Stimulated activated CD8-positive, alpha-beta memory T cell treated with anti-CD3 and anti-CD28 coated beads, Interleukin-4, amount 100 ng/mL, for 24 hours (primary cell): Measurements from ENCODE around the gene ELF4.
A peak's percentile ranks its signal among the peaks of the same experiment; 100 is the strongest.
"Not testable (repeated sequence)": the region's sequence is repeated elsewhere in the genome, so short reads cannot be mapped to it uniquely, and the experiment has no call there.

Experiments
- DNase-seq: peaks from one replicate; pipeline ENCODE4 v3.0.0-alpha.2; 2020; ENCODE audit warnings: low read depth

ELF4 gene

DNA sequence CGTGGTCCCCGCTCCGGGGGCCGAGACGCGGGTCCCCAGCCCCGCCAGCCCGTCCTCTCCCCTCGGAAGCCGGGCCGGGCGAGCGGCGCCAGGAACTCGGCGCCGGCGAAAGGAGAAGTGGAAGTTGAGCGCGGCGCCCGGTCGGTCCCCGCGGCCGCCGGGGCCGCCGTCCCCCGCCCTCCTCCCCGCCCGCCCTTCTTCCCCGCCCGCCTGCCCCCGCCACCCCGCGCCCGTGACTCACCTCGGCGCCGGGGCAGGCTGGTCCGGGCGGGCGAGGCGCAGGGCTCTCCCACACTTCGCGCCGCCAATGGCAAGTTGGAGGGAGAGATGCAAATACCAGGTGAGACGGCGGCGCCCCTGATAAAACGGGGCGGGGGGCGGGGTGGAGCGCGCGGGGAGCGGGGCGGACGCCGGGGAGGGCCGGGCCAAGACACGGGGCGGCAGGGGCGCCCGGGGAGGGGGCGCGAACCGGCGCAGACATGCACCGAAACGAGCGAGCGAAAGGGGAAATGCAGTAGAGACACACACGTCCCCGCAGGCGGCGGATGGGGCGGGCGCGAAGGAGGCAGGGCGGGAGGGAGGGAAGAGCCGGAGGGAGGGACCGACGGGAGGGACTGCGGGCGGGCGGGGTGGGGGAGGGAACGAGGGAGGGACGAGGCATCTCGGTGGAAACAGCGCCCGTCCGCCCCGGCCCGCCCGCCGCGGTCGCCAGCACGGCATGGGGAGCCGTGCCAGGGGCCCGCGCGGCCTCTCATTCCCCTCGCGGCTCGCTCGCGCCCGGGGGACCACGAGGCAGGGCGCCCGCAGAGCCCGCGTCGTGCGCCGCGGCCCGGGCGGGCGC, at the start of gene ELF4:
ELF4 (minus strand) TSS at position 119 of the 841 bp plus-strand sequence. CDS start 29,167 bp downstream, outside the sequence.
- DNase-seq, result peak; percentile 41

DNA sequence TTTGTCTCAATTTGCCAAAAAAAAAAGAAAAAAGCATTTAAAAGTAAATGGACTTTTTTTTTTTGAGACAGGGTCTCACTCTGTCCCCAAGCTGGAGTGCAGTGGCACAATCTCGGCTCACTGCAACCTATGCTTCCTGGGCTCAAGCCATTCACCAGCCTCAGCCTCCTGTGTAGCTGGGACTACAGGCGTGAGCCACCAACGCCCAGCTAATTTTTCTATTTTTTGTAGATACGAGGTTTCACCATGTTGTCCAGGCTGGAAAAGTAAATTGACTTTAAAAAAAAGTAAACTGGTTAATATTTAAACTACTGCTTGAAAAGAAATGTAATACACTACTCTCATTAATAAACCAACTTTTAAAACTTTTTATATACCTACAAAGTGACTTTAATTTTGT, 49.5 kb upstream of the ELF4 start:
- no peak for DNase-seq

DNA sequence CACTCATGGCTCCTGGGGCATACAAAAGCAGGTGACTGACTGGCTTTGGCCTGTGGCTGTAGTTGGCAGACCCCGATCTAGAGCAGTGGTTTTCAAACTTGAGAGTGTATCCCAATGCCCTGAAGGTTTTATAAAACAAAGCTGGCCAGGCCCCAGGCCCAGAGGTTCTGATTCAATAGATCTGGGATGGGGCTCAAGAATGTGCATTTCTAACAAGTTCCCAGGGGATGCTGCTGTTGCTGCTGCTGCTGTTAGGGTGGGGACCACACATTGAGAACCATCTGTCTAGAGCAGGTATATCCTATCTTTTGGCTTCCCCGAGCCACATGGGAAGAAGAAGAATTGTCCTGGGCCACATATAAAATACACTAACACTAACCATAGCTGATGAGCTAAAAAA, 48.0 kb upstream of the ELF4 start:
- DNase-seq, result no peak

DNA sequence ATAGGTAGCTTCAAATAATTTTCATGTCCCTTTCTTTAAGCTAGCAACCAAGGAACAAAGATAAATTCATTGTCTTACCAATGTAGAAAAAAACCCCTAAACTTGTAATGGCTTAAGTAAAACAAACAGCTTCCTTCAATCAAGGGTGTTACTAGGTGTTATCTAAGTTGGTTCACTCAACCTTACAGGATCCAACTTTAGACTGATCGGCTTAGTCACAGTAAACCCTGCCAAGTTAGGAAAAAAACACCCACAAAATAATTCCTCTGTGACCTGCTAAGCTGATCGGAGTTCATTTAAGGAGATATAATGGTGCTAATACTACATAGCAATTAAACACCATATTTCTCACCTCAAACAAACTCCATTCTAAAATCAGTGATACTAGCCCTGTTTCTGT, 45.3 kb upstream of the ELF4 start:
- no peak for DNase-seq

DNA sequence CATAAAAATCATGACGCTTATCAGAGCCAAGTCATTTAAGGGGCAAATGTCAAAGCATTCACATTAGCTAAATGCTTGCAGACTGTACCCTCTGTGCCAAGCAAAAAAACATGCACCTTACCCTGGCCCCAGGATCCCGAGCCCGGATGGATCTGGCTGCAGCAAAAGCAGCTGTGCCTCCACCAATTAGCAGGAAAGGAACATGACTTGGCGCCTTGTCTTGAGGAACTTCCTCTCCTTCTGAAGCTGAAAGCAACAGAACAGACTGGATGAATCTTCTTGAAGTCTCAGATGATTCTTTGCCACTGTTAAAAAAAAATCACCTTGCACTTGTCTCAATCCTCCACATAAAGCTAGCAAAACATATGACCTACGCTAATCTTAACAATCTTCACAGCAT, 37.3 kb upstream of the ELF4 start:
- DNase-seq, result no peak

DNA sequence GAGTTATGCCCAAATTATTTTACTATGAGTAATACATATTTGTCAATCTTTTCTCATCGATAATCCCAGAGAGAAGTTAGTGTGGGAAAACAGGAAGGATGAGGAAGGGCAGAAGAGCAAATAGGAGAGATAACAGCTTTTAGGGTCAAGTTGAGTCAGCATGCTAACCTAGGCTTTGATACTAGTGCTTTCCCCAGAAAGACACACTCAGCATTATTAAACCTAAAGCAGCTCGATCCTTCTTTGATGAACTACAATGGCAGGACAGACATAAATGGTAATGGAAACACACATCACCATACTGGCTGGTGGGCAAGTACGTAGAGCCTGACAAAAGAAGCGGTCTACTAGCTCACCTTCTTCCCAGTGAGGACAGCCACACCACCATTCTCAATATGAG, 34.8 kb upstream of the ELF4 start:
- no peak for DNase-seq

DNA sequence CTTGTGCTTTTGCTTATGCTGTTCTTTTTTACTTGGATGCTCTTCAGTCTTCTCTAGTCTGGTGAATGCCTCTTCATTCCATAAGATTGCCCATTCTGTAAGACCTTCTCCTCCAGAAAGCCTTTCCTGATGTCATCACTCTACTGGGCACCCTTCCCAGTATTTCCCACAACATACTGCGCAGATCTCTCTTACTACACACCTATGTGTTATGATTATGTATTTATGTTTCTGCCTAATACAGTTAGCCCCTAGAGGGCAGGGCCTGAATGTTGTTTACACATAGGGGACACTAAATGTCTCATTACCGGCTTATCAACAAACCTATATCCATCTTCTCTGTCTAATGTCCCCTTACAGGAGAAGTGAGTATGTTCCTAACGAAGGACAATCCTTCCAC, 34.2 kb upstream of the ELF4 start:
- no peak for DNase-seq

DNA sequence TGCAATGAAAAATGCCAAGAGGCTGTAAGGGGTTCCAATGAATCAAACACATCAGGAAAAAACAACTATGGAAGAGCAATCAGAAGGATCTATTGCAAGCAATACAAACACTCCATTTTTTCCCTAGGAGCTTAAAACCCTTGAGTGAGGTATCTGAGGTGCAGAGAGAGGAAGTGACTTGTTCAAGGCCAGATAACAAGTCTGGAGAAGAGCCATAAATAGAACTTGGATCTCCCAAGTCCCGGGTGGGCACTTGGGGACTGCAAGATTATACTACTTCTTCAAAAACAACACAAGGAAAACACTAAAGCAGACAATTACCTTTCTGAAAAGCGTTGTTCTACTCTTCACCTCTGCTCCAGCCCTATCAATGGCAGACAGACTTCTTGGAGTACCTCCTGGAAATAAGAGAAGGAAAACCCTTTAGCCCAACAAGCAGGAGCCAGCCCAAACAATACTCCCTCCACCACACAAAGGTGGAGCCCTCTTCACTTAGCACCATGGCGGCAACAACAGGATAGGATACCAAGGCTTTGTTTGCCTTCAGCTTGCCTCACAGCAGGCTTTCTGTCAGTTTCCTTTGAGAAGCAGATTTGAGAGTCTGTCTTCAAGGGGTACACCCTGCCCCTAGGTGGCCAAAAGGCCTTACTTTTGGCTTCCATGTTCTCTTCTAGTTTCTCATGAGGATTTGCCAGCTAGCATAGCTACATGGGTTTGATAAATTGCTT, 29.3 kb upstream of the ELF4 start:
- no peak for DNase-seq

DNA sequence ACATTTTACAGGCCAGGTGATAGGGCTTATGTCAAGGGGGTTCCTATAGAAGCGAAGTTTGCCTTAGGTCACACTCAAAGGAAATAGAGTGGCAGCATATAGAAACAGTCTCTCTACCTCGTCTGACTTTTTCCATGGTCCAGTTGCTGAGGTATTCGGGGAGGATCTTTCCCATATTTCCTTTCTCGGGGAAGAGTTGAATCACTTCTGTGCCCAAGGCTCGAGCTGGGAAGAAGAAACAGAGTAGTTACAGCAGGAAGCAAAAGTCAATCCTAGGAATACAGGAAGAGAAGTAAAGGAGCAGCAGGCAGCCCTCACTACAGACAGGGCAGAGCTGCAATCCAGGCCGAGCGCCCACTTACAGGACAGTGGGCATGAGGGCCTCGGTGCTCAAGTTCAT, 26.7 kb upstream of the ELF4 start:
- no peak for DNase-seq

DNA sequence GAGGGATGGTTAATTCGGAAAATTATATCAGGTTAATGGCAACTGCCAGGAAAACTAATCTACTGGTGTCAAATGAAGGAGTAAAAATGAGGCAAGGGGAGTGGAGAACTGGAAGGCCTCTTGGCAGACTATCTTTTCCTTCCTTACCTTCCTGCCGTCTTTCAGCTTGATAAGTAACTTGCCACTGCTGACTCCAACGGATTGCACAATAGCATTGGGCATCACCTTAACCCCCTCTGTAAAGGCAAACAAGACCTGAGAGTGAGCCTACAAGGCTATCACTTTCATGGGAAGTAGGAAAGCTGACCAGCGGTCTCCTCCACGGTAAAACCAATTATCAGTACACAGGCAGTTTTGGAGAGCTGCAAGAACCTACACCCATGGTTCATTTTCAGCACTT, 26.2 kb upstream of the ELF4 start:
- no peak for DNase-seq

DNA sequence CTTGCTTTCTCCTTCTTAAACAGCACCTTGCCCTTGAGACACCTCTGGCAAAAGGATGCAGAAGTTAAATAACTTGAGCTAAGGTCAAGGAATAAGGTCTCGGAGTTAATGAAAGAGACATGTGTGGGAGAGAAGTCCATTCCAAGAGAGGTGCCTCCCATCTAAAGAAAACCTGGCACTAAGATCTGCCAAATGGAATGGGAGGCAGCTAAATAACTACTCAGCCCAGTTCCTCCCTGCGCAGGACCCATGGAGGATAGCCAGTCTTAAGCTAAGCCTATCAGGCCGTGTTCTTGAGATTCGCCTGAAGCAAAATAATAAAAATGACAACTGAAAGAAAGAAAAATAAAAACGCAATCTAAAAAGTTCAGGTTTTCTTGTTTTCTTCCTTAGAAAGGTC, 20.7 kb upstream of the ELF4 start:
- DNase-seq, result no peak

DNA sequence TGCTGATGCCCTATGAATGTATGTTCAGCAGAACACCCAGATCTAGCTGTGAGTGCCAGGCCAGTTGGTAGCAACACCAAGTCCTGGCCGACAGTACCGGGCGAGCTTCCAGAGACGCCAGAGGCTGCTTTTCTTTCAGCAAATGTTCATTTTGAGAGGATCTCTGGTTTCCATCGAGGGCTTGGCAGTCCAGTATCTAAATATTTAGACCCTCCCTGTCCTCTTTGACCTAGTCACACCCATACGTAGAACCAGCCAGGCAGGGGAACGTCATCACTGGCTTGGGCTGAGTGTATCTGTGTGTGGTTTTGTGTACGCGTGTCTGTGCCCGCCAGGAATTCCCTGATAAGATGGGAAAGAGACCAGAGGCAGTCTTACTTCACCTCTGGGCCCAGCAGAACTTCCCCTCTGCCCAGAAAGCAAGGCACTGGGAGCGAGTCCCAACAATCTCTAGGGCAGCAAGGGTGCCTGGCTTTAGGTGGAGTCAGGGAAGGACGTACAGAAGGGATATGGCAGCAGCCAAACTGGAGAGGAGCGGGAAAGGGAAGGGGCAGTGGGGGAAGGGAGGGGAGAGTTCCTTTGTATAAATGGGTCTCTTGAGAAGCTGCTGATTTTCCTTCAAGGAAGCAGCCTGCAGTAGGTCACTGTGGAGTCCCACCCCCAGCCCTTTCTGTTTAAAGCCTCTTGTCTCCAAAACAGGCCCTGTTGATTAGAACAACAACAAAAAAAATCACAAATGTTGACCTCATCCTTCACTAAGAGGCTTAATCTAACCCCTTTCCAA, 15.0 kb upstream of the ELF4 start:
- no peak for DNase-seq

DNA sequence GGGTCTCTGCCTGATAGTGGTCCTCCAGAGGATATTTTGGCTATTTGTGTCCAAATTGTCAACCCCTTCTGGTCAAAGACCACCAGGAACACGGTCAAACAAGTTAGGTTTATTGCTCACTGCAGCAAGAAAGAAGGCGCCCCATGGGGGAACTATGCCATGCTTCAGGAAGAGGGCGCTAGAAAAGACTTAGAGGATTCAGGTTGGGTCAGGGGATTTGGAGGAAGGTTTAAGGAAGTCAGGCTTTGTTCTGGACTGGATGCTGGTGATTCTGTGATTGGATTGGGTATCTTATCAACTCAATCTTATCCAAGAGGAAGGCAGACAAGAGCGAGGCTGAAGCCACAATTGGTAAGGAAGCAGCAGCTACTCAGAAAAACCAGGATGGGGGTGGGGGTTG, 14.3 kb upstream of the ELF4 start:
- no peak for DNase-seq

DNA sequence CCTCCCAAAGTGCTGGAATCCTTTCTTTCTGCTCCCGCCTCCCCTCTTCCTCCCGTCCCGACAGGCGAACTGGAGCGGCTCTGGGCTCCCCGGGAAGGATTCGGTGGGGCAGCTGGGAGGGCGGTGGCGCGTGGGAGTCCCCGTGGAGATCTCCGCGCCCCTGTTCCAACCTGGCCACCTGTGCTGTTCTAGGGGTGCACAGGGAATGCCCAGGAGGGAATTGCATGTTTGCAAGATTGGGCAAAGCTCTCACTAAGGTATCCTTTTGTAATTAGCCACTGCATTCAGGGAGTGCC, 11.2 kb upstream of the ELF4 start:
- DNase-seq, result no peak

DNA sequence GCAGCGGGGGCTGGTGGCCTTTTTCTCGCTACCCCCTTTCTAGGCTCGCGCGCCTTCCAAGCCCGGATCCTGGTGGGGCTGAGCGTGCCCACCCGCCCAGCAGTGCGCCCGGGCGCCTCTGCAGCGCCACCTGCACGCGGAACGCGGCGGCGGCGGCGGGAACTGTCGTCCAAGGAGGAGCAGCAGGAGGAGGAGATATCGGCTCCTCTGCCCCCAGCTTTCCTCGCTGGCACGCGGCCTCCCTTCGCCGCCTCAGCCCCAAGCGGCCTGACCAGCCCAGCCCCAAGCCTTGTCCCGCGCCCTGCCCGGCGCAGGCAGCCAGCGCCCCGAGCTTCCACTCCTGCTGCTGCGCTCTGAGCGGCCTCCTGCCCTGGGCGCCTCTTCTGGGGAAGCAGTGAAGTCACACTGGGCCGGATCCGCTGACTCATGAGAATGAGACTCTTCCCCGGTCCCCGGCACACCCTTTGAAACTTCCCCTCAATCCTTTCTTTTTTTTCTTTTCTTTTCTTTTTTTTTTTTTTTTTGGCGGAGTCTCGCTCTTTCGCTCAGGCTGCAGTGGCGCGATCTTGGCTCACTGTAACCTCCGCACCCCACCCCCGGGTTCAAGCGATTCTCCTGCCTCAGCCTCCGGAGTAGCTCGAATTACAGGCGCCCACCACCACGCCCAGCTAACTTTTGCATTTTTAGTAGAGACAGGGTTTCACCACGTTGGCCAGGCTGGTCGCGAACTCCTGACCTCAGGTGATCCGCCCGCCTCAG, 10.6 kb upstream of the ELF4 start:
- DNase-seq, result peak; percentile 43

DNA sequence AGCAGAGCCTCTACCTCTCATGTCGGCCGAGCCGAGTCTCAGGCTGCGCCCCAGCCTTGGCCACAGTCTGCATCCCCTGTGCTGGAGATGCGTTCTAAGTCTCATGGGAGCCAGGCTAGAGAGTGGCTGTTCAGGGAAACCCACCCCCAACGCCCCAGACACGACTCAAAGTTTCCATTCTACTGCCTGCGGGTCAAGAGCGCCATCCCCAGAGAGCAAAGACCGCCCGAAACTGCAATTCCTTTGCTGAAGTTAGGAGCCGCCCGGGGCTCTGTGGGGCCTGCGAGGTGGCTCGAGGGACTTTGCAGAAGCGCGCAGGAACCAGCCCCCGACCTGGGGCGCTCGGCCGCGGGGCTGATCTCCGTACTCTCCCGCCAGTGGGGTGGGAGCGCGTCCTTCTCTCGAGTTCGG, 10.0 kb upstream of the ELF4 start:
- DNase-seq, result no peak

DNA sequence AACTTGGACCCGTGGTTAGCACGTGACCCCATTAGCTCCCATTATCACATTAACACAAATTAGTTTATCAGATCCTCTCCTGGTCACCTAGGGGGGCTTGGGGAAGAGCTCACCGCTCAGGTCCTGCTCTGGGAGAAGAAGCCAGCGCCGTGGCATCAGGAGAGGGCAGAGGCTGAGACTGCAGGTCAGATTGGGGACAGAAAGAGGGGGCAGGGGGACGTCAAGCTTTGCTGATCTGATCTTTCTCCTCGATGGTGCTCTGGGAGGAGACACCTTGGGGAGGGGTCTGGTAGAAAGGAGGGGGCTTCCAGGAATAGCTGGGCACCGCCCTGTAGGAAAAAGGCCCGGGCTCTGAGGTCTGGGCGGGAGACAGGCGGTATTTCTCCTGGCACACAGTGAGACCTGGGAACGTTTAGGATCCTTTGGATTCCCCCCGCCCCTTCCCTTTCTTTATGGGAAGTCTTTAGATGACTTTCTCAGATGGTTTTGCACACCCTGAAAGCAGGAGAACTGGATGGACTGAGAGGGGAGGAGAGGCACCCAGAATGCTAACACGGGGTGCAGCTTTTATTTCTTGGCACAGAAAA, 9.1 kb upstream of the ELF4 start:
- DNase-seq, result no peak

DNA sequence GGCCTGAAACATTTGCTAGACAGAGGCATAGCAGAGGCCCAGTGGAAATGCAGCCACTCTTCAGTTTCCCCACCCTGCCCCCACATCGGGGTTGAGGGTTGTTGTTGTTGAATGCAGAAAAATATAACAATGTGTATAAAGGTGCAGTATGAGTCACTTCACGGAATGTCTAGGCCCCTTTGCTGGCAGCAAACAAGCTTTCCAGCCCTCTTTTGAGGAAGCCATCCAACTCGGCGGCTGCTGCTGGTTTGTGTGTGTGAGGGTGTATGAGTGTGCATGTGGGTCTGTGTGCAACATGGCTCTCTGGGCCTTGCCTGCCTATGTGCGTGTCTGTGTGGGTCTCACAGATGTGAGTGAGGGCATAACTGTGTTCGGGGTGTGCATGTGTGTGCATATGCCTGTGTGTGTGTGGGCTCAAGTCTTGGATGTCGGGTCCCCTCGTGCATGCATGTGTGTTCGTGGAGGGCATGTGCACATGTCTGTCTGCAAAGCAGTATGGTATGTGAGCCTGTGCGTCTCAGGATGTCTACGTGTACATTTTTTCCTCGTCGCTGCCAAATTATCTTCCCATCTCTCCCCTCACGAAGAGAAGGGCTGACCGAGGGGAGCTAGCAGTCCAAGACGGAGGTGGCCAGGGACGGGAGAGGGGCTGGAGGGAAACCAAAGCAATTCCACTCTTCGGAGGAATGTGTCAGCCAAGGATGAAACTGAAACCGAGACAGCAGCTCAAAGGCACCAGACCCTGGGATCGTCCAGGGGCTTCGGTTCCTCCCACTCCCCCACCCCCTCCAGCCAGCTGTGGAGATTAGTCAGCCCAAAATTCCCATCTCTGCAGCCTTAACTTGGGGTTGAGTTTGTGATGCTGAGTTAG, 8.4 kb upstream of the ELF4 start:
- no peak for DNase-seq

DNA sequence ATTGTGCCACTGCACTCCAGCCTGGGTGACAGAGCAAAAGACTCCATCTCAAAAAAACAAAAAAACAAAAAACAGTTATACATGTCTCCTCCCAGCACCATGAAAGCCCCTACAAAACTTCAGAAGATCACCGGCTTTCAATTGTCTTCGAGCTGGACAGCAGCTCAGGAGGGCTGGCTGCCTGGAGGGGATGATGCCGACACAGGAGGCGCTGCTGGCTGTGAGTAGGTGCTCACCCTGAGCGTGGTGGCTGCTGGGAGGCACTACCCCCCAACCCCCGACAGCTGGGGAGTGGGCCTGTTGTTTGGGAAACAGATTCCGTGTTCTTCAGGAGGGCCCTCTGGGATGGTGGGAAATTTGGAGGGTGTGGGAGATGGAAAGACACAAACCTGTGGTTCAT, 6.9 kb upstream of the ELF4 start:
- no peak for DNase-seq

DNA sequence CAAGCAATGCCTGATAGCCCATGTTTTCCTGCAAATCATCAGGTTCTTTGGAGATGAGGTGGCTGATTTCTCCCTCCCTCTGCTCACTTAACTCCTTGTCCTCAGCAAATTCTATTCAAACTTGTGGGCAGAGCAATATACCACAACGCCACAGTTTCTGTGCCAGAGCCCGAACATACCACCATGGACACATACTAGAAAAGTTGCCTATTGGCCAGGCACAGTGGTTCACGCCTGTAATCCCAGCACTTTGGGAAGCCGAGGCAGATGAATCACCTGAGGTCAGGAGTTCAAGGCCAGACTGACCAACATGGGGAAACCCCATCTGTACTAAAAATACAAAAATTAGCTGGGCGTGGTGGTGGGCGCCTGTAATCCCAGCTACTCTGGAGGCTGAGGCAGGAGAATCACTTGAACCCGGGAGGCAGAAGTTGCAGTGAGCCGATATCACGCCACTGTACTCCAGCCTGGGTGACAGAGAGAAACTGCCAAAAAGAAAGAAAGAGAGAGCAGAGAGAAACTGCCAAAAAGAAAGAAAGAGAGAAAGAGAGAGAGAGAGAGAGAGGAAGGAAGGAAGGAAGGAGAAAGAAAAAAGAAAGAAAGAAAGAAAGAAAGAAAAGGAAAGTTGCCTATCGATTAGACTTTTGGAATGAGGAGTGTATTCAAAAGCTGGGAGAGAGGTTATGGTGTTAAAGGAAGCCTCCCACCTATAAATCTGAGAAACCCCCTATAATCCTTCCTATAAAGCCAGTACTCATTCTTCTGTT, 5.0 kb upstream of the ELF4 start:
- not testable (repeated sequence) for DNase-seq
